GM06990 (cell line): Measurements from ENCODE around the gene PPT1.
A peak's percentile ranks its signal among the peaks of the same experiment; 100 is the strongest.
"Not testable (repeated sequence)": the region's sequence is repeated elsewhere in the genome, so short reads cannot be mapped to it uniquely, and the experiment has no call there.

ENCODE experiments used
- DNase-seq: peaks from one replicate; pipeline ENCODE4 v3.0.0-alpha.2; 2011; ENCODE audit not compliant: insufficient read length; ENCODE audit errors: extremely low read depth
- H3K27me3 ChIP-seq: replicated peaks from 2 replicates; pipeline ENCODE4 v1.6.0; 2011; ENCODE audit warnings: low read length; ENCODE audit not compliant: control insufficient read depth, insufficient read depth
- H3K36me3 ChIP-seq: 2 replicates; pipeline ENCODE4 v1.5.1; 2011; ENCODE audit warnings: low read length; ENCODE audit not compliant: control insufficient read depth, insufficient read depth
- H3K4me3 ChIP-seq: replicated peaks from 2 replicates; pipeline ENCODE4 v1.5.1; 2011; ENCODE audit warnings: low read depth, mild to moderate bottlenecking, control low read depth, low read length
- CTCF ChIP-seq: IDR thresholded peaks from 2 replicates; pipeline ENCODE4 v1.5.1; 2011; ENCODE audit warnings: low read length, control low read depth, mild to moderate bottlenecking, inconsistent platforms; ENCODE audit not compliant: insufficient read depth, poor library complexity, severe bottlenecking

Gene PPT1

GRCh38 chr1:40090652-40091355, 6.2 kb downstream of the PPT1 start:
- Histone ChIP-seq H3K36me3 (peaks cover 2% of the 10 kb centered on the region), H3K27me3 (no peaks in the 10 kb centered on the region), H3K4me3 (no peak overlapping the region)
- TF ChIP-seq CTCF, result no peak
- DNase-seq, result no peak

GRCh38 chr1:40084750-40085149, 12.3 kb downstream of the PPT1 start:
- not testable (repeated sequence) for DNase-seq, H3K36me3 ChIP-seq
- TF ChIP-seq CTCF, result peak; percentile 68

GRCh38 chr1:40081871-40082270, 15.2 kb downstream of the PPT1 start:
- Histone ChIP-seq H3K27me3 (no peaks in the 10 kb centered on the region), H3K36me3 (peaks cover 4% of the 10 kb centered on the region), H3K4me3 (no peak overlapping the region)
- DNase-seq, result no peak
- TF ChIP-seq CTCF, result no peak

More at GRCh38 chr1:40084750-40085149, 12.3 kb downstream of the PPT1 start:
- H3K4me3 ChIP-seq, H3K27me3 ChIP-seq: not testable (repeated sequence)

GRCh38 chr1:40079774-40080400, 17.2 kb downstream of the PPT1 start:
- H3K4me3 ChIP-seq, result no peak overlapping the region
- H3K27me3 ChIP-seq, result no peaks in the 10 kb centered on the region
- no peak for DNase-seq
- no peak for TF ChIP-seq CTCF
- peaks cover 2% of the 10 kb centered on the region for H3K36me3 ChIP-seq

- peaks cover 2% of the 10 kb centered on the region for H3K36me3 ChIP-seq
- no peak overlapping the region for H3K4me3 ChIP-seq
Measured at GRCh38 chr1:40078512-40079333, 18.3 kb downstream of the PPT1 start.

More at GRCh38 chr1:40078512-40079333, 18.3 kb downstream of the PPT1 start:
- H3K27me3 ChIP-seq, result no peaks in the 10 kb centered on the region
- peak; percentile 76 for TF ChIP-seq CTCF
- DNase-seq, result peak; percentile 28
